ENCODE measurements around the gene TRPM7.
"Not testable (repeated sequence)": the region's sequence is repeated elsewhere in the genome, so short reads cannot be mapped to it uniquely, and the experiment has no call there.

The TRPM7 gene

DNA sequence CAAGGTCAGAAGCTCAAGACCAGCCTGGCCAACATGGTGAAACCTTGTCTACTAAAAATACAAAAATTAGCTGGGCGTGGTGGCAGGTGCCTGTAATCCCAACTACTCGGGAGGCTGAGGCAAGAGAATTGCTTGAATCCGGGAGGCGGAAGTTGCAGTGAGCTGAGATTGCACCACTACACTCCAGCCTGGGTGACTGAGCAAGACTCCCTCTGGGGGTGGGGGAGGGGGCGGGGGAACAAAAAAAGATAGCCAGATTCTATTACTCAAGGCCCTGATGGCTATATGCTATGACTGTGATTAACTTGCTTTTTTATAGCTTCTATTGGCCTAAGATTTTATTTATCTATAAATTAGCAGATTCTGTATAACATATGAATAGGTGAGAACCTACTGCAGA lies 112.8 kb downstream of the TRPM7 start:
- not testable (repeated sequence) for DNase-seq (ENCODE audit: low read depth)

DNA sequence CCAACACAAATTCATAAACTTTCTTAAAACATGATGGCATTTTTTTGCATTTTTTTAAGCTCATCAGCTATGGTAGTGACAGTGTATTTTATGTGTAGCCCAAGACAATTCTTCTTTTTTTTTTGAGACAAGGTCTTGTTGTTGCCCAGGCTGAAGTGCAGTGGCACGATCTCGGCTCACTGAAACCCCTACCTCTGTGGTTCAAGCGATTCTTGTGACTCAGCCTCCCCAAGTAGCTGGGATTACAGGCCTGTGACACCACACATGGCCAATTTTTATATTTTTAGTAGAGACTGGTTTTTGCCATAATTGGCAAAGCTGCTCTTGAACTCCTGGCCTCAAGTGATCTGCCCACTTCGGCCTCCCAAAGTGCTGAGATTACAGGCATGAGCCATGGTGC lies 122.8 kb downstream of the TRPM7 start:
- DNase-seq (ENCODE audit: low read depth) = no peak

DNA sequence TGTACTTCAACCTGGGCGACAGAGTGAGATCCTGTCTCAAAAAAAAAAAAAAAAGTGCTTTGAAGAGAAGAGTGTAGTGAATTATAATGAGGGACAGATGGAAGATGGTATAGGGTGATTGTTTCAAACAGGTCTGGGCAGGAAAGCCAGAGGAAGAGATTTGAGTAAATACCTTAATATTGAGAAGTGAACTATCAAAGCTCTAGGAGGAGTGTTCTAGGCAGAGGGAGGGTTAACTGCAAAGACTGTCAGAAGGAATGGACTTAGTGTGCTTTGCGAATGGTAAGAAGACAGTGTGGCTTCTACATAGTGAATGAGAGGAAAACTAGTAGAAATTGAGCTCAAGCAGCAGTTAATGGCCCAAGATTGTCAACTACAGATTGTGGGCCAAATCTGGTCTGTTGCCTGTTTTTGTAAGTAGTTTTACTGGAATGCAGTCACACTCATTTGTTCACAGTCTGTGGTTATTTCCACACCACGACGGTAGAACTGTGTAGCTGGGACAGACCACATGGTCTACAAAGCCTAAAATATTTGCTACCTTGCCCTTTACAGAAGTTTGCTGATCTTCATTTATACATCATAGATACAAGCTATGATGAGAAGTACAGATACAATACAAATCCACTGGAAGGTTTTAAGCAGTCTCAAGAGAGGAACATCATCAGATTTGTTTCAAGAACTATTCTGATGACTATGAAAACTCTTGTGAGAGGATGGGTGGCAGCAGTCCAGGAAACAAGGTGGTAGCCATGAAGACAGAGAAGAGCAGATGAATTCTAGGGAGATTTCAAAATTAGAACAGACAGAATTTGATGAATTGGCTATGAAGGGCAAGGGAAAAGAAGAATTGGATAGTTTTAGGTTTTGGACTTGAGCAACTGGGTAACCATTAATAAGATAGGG lies 123.6 kb downstream of the TRPM7 start:
- no peak for DNase-seq (ENCODE audit: low read depth)

DNA sequence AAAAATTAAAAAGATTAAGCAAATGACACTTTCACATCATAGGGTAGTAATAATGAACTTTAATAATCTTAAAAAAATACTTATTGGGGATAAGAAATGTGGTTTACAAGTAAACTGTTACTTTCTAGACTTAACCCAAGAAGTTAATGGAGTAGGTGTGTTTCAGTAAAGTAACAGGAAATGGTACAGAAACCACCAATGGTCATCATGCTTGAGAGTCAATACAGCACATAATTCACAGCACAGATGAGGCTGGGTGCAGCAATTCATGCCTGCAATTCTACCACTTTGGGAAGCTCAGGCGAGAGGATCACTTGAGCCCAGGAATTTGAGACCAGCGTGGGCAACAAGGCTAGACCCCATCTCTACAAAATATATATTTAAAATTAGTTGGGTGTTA lies 128.6 kb downstream of the TRPM7 start:
- DNase-seq (ENCODE audit: low read depth) = no peak

DNA sequence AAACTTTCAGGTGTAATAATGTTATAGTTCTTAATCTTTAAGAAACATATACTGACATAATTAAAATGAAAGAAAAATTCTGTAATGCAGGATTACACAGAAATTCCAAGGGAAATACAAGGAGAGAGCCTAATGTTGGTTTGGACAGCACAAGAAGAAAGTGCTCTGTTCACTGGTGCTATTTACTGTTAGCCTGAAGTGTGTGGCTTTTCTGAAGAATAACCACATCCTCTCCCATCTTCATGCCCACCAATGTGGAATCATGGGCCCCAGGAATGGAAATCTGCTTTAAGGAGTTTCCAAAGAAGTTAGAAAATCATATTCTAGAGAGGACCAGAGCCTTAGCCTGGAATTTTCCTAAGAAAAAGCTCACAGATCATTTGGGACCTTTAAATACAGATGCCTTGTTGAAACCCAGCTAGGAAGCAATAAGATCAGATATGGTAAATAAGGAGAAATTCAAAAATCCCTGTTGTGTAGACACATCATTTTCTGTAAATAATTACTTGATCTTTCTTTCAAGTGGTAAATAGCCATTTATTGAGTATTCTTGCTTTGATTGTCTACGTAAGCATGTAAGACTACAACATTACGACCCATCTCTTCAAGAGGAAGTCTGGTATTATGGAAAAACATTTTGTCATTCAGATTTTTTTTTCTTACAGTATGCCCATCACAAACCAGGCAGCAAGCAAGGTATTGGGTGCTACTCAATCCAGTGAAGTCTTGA lies 129.8 kb downstream of the TRPM7 start:
- DNase-seq (ENCODE audit: low read depth) = no peak

- DNase-seq (ENCODE audit: low read depth) = no peak
These were observed 134.4 kb downstream of the TRPM7 start for GRCh38 chr15:50552238-50552637.

DNA sequence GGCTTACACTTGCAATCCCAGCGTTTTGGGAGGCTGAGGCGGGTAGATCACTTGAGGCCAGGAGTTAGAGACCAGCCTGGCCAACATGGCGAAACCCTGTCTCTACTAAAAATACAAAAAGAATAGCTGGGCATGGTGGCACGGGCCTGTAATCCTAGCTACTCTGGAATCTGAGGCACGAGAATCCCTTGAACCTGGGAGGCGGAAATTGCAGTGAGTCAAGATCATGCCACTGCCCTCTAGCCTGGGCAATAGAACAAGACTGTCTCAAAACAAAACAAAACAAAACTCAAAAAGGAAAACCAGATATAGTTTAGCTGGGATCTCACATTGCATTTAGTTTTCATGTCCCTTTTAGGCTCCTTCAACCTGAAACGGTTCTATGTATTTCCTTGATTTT lies 137.3 kb downstream of the TRPM7 start:
- DNase-seq (ENCODE audit: low read depth) = no peak

DNA sequence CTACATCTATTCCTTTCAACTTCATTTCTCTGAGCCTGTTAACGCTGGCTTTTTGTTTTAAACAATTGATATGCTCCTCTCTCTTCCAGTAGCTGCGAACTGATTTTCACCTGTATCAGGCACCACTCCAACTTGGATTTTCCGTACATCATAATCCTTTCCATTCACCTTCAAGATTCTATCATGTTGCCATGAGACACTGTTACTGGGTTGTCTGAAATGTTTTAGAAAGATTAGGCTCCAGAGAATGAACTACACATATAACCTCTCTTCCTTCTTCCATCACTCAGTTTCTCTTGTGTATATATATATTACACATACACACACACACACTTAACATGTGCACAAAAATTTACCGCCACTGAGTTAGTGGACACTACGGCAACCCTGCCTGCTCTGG lies 140.0 kb downstream of the TRPM7 start, which contains the start of gene USP50:
TSS of gene USP50 (minus strand) at position 101 of the 400 bp plus-strand sequence. CDS start 141 bp downstream, outside the sequence.
- no peak for DNase-seq (ENCODE audit: low read depth)

DNA sequence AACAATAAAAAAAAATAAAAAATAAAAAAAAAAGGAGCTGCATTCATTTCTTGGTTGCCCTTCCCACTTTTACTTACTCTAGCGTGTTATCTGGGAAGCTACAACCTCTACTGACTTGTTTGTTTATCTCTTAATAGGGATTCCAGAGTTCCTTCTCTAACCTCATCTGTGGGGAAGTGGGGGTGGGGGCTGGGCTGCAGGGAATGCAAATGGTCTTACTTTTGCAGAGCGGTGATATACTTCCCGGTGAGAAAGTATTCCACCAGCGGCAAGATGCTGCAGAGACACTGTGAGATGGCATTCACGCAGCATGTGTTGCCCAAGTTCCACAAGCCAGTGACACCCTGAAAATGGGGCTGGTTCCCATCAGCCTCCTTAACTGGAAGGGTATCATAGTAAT lies 142.2 kb downstream of the TRPM7 start:
- DNase-seq (ENCODE audit: low read depth) = no peak

- DNase-seq (ENCODE audit: low read depth) = no peak
These were observed 143.0 kb downstream of the TRPM7 start for GRCh38 chr15:50543556-50543955.

DNA sequence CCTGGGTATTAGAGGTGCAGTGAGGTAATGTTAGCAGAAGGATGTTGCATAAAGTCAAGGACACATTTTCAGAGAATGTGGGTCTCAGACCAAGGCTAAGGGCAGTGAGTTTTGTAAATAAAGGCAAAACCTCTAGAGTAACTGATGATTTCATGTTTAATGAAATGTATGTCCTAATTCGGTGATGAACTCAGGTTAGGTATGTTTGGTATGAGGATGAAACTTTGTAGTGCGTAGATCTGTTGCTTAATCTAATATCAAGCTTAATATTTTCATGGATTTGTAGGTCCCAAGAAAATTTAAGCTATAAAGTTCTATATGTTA lies 143.7 kb downstream of the TRPM7 start:
- no peak for DNase-seq (ENCODE audit: low read depth)

DNA sequence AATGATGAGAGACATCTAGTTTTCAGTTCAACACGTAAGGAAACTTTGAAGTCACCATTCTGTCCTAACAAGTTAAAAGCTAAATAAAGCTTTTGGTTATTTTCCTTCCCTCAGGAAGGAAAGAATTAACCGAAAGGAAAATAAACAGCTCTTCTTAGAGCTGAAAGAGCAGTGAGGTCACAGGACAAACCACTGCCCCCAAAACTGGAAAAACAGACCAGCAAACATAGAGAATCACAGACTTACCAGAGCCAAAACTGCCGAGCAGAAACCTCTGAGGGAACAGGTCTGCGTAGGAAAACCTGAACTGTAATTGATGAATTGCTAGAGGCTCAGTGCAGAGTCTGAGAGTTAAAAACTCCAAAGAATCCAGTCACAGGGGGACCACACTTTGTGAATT lies 154.8 kb downstream of the TRPM7 start:
- no peak for DNase-seq (ENCODE audit: low read depth)

GRCh38 chr15:50531163-50531562 lies 155.4 kb downstream of the TRPM7 start:
- DNase-seq (ENCODE audit: low read depth) = no peak

DNA sequence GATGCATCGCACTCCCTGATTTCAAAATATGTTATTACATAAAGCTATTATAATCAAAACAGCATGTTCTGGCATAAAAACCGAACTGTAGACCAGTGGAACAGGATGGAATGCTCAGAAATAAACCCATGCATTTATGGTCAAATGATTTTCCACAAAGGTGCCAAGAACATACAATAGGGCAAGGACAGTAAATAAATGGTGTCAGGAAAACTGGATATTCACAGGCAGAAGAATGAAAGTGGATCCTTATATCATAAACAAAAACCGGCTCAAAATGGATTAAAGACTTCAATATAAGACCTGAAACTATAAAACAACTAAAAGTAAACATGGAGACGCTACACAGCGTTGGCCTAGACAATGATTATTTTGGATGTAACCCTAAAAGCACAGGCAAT lies 162.7 kb downstream of the TRPM7 start:
- DNase-seq (ENCODE audit: low read depth) = no peak

- no peak for DNase-seq (ENCODE audit: low read depth)
These were observed 166.7 kb downstream of the TRPM7 start for GRCh38 chr15:50519740-50520425.

- no peak for DNase-seq (ENCODE audit: low read depth)
These were observed 173.6 kb downstream of the TRPM7 start for GRCh38 chr15:50513001-50513400.

All from ELR (cell line).